ENCODE data around the gene RPS6KA2.

Gene RPS6KA2

DNA sequence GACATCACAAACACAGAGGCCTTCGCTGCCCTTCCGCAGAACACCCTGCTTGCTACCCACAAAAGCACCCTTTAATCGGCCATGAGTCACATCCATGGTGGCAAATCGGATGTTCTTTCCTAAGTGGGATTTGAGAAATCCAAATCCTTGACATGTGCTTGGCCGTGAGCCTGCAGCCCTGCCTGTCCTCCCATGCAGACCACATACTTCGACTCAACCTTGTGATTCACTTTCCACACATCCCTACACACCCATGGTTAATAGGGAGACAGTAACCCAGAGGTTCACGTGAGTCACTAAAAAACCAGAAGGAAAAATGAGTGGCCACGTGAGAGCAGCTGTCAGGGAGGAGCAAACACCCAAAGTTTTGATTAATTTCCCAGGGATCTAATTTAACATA lies 59.9 kb downstream of the RPS6KA2 start:
- no peak for DNase-seq

DNA sequence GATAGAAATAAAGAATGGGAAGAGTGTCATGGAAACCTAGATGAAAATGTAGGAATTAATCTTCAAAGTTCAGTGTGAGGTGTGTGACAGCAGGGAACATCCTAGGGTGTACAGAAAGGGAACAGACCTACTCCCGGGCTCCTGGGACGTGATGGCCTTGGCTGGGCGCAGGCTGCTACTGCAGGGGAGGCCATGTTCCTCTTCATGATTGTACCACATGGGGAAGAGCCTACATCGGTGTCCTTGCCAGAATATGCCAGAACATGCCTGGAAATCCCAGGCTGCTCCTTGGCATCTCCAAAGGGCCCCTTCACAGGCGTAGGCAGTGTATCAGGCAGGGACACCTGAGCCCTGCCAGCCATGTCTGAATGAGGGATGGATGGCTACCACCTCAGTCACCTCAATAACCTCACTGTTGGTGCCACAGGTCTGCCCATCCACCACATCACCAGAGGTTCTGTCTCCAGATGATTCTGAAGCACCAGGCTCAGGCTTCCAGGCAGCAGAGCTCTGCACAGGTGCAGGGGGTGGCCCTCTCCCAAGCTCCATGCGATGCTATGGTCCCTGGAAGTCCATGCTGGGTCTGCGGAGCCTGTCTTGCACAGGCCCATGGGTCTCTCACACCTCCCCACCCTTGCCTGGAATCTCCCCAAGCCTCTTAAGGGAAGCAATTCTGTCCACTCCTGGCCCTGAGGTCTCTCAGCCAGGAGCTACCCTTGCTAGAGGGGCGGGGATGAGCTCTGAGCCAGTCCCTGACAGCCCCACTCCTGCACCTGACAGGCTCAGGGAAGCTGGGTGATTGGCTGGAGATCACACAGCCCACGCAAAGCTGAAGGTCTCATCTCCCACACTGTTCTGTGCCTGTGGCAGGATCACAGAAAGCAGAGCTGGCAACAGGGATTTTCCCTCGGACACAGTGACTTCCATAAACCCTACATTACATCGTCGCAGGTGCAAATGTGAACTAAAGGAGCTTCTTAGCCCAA lies 60.7 kb downstream of the RPS6KA2 start:
- DNase-seq = no peak

DNA sequence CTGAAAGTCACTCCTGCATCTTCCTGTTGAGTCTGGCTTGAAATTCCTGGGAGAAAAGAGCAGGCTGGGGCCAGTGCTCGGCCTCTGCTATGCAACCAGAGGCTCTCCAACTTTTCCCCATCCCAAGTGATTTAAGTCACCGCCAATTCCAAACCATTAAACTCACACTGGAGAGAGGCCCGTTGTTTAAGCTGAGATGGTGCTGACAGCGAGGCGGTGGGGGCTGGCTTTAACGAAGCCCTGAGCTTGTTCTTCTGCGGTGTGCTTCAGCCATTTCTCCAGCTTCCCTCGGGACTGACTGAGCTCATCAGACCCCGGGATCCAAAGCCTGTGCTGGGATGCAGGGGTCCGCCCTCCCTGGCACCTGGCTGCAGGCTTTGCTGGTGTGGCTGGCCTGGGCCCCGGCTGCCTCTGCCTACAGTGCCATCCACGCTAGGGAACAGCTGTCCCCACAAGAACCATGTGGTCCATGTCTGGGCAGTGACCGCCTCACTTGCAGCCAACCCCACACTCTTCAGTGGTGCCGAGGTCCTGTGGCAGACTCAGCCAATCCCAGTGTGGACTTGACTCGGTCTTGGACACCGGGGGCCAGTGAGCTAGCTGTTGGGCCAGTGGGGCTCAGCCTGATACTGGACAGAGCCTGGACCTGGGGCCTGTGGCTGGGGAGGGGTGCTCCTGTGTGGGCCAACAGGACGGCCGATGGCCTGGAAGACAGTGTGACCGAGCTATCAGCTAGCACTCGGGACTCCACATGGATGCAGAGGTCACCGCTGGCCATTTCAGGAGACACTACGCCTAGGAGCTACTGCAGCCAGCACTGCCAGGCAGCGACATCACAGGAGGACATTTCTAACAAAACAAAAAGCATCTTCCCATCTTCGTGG lies 61.7 kb downstream of the RPS6KA2 start:
- no peak for DNase-seq

DNA sequence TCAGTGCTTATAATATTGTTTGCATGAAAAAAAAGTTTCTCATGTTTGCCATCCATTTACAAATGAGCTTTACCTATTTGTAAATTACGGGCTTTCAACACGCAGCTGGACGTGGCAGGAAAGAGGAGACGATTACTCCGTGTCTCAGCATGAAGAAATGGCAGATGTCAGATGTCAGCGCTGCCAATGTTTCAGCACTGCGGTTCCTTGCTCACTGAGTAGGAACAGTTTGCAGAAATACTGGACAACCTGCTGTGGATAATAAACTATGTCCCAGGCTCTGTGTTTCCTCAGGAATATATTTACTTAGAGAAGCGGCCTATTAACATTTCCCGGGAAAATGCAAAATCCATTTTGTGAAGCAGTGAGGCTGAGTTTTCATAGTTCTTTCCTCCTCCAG lies 63.2 kb downstream of the RPS6KA2 start:
- no peak for DNase-seq

DNA sequence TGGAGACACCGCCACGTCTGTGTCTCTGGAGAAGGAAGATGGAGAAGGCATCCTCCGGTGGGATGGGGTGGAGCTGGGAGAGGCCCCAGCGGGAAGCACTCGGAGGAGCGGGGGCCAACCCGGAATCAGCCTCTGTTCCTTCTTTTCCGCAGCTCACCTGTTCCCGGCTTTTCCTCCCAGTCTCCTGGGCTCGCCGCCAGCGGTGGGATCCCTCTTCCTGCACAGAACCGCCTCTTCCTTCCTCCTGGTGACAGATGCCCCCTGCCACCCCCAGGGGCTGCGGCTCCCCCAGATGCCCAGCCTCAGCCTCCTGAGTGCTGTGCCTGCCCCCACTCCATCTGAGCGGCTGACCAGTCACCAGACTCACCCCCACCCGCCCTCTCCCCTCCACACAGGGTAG lies 63.9 kb downstream of the RPS6KA2 start:
- no peak for DNase-seq

DNA sequence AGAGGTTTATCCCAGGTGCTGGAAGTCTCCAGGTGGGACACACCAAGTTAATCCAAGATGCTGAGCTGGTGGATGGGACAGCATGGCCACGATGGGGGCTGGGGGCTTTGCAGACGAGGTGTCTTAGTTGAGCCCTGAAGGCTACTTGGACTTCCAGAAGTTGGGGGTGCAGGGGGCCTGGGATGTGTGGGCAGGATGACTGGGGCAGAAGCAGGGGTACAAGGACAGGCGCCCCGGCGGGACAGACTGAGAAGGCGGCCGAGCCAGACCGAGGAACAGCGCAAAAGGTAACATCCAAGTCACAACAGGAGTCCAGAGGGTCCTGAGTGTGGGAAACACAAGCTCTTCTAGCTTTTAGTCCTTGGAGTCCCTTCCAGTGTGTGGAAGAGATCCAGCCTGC lies 64.3 kb downstream of the RPS6KA2 start:
- DNase-seq = no peak

DNA sequence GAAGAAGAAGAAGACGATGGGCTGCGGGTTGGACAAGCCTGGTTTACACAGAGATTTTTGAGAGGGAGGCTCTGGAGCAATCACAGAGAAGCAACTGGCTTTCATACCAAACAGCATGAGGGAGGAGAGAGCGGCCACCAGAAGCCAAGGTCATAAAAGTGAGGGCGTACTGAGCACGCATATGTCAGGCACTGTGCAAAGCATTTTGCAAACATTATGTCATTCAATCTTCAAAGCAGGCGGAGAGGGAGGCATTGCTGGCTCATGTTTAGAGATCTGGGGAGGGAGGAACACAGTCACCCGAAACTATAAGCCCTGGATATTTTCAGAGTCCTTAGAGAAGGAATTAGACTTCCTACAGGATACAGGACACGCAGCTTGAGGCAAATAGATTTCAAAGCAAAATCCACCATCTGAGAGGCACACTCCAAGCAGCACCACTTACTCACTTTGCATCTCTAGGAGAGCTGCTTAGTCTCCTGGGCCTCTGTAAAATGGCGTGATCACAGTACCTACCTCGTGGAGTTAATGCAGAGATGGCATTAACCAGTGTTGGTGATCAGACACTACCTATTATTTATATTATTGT lies 65.2 kb downstream of the RPS6KA2 start:
- DNase-seq = no peak

DNA sequence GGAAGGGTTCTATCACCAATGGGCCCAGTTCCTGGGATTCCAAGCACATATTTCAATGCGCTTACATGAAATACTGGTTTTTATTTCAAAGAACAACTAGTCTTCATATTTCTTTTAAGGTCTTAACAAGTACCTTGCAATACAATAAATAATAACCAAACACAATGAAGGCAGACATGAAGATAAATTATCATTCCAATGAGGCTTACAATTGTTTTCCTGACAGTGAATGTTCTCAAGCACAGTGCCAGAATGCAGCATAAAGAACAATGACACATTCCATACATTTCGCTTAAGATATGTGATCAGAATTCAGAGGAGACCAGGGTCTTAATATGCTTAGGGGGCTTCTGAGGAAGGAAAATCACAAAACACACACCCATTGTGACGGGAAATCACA lies 66.8 kb downstream of the RPS6KA2 start:
- DNase-seq = no peak

DNA sequence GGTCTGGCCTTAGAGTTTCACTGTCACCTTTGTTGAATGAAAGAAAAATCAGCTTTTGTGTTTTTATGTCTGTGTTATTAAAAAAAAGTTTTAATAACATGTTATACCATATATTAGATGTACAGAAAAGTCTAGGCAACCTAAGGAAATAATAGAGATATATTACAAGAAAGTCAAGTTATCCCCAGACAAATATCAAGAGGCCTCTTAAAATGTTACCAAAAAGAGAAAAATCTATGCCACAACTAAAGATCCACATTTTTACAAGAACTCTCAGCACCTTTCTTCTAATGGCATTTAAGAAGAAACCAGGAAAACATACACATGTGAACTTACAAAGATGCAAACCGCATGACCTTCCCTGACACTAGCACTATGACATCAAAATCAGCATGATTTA lies 67.4 kb downstream of the RPS6KA2 start:
- no peak for DNase-seq

DNA sequence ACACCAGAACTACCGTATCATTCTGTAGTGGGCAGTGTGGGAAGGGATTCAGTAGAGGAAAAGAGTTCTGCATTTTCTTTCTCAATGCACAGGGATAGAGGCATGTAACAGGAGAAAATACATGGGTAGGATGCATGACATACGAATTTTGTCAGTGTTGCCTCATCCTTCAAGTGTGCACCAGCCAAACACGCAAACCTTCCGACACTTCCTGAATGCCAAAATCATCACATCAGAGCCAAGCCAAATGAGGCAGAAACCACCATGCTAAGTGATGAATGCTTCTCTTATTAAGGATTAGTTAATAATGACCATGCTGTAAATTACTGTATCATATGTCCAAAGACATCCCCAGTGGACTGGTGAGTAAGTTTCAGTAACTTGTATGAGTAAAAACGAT lies 67.8 kb downstream of the RPS6KA2 start:
- DNase-seq = no peak

DNA sequence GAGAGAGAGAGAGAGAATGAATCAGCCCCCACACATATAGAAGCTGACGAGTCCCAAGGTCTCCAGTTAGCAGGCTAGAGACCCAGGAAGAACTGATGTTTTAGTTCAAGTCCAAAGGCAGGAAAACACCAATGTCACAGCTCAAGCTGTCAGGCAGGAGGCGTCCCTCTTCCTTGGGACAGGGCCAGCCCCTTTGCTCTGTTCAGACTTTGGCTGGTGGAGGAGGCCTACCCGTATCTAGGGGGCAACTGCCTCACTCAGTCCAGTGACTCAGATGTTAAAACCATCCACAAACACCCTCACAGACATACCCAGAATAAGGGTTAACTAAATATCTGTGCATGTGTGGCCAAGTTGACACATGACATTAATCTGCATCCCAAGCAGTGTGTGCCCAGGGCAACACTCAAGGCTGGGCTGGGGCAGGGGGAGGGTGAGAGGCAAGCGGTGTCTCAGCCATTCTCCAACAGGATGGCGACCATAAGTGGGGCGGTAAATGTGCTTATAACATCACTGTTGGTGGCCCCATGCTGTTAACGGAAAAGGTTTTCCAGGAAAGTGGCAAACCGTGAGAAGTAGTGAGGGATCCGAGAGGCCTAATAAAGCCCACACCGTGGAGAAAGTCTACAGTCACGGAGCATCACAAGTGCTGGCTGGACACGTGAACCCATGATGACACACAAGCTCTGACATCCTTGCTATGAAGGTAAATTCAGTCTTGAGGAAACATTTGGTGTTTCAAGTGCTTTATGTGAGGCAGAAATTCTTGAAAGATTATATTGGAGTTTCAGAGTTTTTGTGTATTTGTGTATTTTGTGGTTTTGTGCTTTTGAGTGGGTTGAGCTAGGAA lies 68.7 kb downstream of the RPS6KA2 start:
- no peak for DNase-seq

DNA sequence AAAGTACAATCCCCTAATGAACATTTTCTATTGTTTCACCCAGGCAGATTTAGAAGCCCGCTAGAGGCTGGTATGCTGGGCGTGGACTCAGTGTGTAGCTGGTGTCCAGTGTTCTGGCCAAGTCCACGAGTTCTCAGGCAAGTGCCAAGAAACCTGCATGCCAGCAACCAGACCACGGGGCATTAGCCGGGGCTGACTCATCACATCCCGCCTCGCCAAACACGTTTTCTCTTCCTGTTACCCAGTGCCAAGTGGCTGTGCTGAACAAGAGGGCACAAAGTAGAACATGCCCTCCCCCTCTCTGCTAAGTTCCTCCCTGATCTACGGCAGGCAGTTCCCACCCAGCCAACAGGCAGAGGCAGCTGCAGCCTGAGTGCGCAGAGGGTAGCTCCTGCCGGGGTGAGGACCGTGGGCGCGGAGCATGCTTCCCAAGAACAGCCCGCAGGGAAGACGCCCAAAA lies 70.2 kb downstream of the RPS6KA2 start:
- DNase-seq = peak; percentile 13

DNA sequence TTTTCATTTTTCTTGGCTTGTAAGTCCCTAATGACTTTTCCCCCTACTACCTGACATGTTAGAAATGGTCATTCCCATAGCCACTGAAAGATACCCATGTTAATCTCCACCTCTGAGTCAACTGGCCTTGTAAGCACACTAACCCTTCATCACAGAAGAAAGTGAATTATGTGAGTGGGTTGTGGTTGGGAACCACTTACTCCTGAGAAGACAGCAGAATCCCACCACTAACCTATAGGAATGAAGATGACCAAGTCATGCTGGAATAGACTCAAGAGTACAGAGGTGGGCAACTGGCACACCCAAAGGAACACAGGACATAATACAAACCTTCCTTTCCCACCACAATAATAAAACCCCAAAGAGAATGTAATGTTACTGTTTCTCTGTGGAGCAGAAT lies 70.7 kb downstream of the RPS6KA2 start:
- DNase-seq = no peak

DNA sequence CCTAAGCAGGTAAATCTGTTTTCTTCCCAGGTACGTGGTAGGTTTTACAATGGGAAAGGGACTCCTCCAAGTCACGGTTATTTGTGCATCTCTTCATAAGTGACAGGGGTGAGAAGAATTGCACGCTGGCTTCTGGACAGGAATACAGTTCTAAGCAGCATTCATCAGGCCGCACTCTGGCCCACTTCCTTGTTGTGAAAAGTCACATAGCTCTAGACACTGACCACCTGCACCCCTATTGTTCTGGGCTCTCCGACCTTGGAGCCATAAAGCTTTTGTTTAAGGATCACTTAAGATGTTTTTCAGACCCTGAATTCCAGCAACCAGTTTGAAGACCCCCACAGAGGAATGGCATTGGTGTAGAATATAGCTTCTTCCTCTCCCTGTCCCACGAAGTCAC lies 72.0 kb downstream of the RPS6KA2 start:
- no peak for DNase-seq

DNA sequence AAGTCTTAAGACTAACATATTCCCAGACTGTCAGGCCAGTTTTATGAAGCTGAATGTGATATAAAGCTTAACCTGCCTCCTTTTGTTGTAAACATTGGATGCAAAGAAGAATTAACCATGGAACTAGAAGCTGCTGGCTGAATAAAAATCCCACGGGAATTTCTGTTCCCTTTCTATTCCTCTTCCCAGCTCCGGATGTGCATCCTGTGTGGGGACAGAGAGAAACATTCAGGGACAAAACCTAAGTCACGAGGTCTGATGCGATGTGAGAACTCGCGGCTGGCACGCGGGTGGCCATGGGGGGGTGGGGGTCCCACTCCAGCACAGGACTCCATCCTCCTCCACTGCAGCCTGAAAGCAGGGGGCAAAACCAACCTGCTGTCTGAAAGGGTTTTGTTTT lies 72.7 kb downstream of the RPS6KA2 start:
- DNase-seq = no peak

DNA sequence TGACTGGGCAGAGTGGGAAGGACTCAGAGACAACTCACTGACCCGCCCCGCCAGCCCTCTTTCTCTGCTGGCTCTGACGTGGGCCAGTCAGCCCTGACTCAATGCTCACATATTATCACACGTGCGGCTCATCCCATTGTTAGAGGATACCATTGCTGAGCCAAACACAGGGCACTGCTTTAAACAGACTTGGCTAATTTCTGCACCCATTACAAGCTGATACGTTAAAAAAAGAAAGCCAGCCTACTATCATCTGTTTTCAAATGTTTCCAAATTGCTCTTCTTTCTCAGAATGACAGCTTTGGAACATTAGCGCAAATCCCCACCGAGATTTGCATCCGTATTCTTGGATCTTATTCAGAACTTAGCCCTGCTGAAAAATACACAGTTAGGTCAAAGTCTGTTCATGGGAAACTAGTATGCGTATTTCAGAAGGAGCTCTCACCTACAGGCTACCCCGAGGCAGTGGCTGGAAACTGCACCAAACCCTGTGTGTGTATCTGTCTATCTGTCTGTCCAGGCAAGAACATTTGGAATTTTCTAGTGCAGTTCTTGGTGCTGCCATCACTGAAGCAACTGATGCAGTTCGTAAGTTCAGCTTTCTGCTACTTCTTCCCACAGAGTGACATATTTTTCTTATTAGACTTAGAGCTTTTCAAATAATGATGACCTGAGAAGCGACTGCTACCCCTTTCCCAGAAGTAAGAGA lies 73.3 kb downstream of the RPS6KA2 start:
- DNase-seq = no peak

DNA sequence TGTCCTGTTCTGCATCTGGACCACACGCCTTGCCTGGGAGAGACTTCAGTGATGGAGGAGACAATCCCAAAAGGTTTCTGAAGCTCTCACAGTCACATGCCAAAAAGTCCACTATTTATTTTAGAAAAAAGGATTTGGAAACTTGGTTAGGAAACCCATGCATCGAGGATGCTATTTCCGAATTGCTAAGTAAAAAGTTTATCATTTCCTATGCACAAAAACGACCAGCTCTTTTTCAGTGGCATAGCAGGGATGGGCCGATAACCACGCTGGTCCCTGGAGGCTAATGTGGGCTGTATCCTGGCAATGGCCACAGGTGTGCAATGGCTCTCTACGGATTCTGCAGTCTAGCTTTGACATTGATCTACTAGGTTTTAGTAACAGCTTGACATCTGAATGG lies 74.5 kb downstream of the RPS6KA2 start:
- DNase-seq = no peak

DNA sequence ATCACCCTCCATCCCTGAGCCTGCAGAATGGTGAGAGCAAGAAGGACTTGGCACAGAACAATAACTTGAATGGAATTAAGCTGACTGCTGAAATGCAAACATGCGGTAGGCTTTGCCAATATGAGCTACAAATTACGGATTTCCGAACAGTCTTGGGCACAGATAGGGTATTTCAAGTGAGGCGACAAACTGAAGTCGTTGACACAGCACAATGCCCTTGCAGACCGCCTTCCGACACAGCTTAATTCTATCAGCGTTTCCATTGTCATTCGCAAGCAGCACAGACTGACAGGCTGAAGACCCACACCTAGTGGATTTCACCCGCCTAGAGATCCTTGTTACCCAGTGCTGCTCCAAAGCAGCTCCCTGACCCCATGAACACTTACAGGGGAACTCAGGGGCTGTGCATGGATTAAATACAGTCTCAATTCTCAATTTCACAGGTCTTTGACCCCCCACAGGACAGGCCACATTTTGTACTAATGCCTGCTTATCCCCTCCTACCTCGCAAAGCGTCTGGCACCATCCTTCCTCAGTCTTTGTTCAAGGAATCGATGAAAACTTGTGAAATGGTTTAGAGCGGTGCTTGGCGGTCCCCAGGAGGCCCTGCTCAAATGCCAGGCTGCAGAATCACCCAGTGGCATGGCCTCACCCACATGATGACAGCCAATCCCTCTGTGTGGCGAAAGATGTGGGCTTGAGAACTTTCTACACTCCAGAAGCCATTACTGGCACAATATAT lies 75.1 kb downstream of the RPS6KA2 start:
- DNase-seq = no peak

DNA sequence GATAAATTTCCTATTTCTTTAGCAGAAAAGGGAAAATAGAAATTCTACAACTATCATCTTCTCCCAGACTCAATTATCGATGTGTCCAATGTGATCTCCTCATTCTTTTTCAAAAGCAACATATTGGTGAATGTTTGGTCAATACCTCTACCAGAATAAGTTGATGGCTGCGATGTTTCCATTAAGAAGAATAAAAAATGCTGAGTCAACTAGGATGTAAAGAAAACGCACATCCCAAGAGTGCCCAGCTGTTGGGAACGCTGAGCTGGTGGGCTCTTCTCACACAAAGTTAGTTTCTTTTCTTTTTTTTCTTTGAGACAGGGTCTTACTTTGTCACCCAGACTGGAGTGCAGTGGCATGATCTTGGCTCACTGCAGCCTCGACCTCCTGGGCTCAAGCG lies 80.4 kb downstream of the RPS6KA2 start:
- DNase-seq = no peak

DNA sequence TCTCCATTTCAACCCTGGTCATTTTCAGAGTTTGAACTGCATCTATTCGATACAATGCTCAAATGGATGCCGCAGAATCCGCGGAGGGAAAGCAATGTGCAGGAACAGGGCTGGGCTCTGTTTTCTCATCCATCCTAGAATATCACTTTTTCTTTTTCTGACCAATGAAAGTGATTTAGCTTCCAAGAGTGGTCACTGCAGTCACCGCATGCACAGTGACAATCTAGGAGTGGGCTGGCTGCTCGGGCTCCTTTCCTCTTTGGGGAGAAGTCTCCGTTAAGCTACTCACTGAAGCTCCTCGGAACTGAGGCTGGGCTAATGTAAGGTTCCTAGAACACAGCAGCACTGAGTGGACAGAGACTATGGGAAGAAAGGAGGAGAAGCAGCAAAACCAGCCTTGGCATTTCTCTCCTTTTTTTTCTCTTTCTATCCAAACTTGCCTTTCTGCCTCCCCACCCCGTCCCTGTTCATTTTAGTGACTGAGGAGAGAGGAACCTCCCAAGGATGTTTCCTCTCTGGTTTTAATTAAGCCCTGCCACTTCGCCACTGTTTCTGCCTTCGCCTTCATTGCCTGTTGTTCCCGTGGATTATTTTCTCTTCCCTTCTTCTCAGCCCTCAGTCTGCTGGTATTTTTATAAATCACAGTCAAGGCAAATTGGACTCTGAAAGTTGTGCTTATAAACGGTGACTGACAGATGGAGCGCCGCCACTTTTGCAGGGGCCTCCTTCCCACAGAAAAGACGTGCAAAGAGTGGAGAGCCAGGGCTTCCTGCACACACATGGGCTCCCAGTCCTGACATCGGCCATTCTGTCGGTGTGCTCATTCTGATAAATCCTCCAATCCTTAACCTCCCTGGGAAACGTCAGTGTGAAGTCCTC lies 81.7 kb downstream of the RPS6KA2 start:
- no peak for DNase-seq
